ENCODE results near the gene ARHGAP28. TPM values are rescaled to one million over a fixed set of nuclear protein-coding genes. Genes with fewer than 3 reads are reported as not detected.

ARHGAP28 gene
- total and polyA plus RNA-seq, 11 donors = 0.42 to 7.5 (median 1.8) TPM

DNA sequence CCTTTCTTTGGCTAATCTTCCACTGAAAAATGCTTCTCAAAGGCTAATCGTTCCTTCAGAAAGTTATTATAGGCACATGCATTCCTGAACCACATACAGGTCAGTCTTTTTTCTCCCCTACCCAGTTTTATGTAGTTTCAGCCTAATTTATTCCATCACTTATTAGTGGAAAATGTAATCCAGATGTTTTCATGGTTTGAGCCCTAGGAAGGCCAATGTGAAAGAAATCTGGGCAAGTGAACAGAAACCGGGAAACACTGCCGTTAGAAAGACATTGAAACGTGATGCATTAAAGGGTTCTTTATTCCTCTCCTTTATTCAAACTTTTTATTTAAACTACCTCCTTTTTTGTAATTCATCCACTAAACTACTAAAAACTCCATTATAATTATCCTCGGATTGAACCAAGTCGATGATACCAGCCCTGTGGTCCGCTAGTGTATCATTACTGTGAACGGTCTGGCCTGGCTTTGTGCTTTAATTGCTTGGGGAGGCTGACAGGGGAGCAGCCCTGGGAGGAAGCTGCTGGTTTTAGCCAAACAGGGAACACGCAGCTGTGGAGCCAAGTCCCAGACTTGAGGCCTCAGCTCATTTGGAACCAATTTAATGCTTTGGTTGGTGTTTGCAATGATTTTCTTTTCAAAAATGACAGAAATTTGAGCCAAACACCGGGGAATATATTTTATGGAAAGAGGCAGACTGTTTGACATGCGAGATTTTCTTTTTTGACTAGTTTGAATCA, 149.2 kb downstream of the ARHGAP28 start:
- DNase-seq = peak in 1 of 5 donors; percentile 39
- no peaks in the 10 kb centered on the region for H3K9me3 ChIP-seq
- TF ChIP-seq, protein P1, sequence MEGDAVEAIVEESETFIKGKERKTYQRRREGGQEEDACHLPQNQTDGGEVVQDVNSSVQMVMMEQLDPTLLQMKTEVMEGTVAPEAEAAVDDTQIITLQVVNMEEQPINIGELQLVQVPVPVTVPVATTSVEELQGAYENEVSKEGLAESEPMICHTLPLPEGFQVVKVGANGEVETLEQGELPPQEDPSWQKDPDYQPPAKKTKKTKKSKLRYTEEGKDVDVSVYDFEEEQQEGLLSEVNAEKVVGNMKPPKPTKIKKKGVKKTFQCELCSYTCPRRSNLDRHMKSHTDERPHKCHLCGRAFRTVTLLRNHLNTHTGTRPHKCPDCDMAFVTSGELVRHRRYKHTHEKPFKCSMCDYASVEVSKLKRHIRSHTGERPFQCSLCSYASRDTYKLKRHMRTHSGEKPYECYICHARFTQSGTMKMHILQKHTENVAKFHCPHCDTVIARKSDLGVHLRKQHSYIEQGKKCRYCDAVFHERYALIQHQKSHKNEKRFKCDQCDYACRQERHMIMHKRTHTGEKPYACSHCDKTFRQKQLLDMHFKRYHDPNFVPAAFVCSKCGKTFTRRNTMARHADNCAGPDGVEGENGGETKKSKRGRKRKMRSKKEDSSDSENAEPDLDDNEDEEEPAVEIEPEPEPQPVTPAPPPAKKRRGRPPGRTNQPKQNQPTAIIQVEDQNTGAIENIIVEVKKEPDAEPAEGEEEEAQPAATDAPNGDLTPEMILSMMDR (IDR thresholded peaks at IDR 0.05) = no peak
- TF ChIP-seq POLR2A (IDR thresholded peaks at IDR 0.05) = no peak
- H3K27me3 ChIP-seq = no peaks in the 10 kb centered on the region
- intact Hi-C loops (cut with DNase I) = loop anchor here in 3 of 10 donors (10.0 kb wide), 3 partner anchors 154 to 254 kb away; partner anchors contain the start of gene ARHGAP28 (in 1 of the 3)
- ATAC-seq = peak in 1 of 4 donors; percentile 45
- H3K27ac ChIP-seq = no peak overlapping the region
- H3K4me3 ChIP-seq = no peak overlapping the region
- peaks cover 0 to 2% (median 0%) of the 10 kb centered on the region in 9 donors for H3K36me3 ChIP-seq
- WGBS, 4 donors = 78 to 83% (median 82%) methylated on average over 11 of the region's 11 CpGs
- peaks cover 0 to 10% (median 0%) of the 10 kb centered on the region in 12 donors for H3K4me1 ChIP-seq

DNA sequence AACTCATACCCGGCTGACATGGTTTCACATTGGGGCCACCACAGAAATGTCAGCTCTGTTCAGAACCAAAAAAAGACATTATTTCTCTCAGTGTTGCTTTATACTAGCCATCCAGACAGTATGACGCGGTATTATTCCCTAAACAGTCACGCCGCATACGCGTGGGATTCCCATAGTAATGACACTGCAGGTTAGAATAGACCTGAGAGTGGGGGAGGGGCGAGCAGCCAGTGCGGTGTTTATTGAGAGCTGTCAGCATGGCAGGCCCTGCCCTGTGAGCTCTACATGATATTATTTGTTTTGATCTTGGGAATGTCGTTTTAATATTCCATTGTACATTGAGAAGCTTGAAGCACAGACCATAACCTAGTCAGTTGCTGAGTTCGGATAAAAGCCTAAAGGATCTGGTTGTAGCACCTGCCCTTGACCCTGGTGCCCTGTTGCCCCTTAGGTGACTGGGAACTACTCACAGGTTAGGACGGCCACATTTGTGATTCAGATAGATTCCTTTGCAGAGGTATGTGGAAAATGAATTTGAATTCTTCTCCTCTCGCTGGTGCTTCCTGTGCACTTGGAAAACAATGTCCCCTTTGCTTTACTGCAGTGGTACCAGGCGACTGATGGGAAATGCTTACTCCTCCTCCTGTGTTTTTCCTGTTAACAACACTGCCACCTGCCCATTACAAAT, 150.1 kb downstream of the ARHGAP28 start:
- DNase-seq (no peak), ATAC-seq (no peak)
- H3K27me3 ChIP-seq = no peaks in the 10 kb centered on the region
- H3K27ac ChIP-seq = no peak overlapping the region
- peaks cover 0 to 10% (median 0%) of the 10 kb centered on the region in 12 donors for H3K4me1 ChIP-seq
- intact Hi-C loops (cut with DNase I) = loop anchor here in 9 of 10 donors (5.0 to 10.0 kb wide), 9 partner anchors 135 to 1805 kb away; partner anchors contain the start of gene ARHGAP28 (in 6 of the 9)
- no peak for TF ChIP-seq POLR2A (IDR thresholded peaks at IDR 0.05)
- TF ChIP-seq, protein P1 (IDR thresholded peaks at IDR 0.05) = no peak
- H3K4me3 ChIP-seq = no peak overlapping the region
- WGBS, 4 donors = 81 to 85% (median 85%) methylated on average over 14 of the region's 14 CpGs
- H3K36me3 ChIP-seq = no peaks in the 10 kb centered on the region
- H3K9me3 ChIP-seq = no peaks in the 10 kb centered on the region

DNA sequence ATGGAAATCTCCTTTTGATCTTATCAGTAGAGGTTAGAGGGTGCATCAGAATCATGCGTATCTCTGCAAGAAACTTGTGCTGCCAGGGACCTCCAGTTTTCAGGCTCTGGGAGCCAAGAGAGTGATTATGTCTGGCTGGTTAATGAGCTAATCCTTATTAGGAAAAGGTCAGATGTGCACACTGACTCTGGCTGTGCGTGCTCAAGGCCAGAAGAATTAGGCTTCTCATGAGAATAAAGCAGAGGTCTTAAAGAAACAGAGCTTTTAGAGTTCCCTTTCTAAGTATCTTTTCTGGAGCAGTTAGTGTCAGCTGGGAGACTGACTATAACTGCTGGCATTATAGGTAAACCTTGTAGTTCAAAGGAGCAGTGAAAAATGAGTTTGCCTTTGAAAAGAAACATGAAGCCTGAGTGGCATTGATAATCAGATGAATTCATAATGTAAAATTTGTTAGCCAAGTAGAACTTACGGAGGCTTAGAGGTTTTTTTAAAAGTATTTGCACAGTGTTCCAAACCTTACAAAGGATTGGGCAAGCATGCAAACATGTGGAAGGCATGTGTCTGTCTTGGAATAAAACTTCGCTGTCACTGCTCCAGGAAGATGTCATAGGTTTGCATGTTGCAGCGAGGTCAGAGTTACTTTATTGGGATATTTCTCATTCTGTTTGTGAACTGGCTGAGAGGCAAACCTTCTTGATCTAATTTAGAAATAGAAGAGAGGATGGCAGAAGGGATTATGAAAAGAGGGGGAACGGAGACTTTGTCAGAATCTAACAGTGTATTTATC, 151.7 kb downstream of the ARHGAP28 start:
- WGBS, 4 donors = 61 to 70% (median 66%) methylated on average over 6 of the region's 6 CpGs

More for the DNA sequence above, 151.7 kb downstream of the ARHGAP28 start:
- peak overlapping the region in 1 of 12 donors; percentile 21 for H3K27ac ChIP-seq
- intact Hi-C loops (cut with DNase I) = loop anchor here in 8 of 10 donors (5.0 to 10.0 kb wide), 7 partner anchors 136 to 1806 kb away; partner anchors contain the start of gene ARHGAP28 (in 5 of the 8)
- DNase-seq (no peak), ATAC-seq (peak in 3 of 4 donors; percentile 29 to 61 (median 48))
- H3K9me3 ChIP-seq = no peaks in the 10 kb centered on the region
- H3K36me3 ChIP-seq = no peaks in the 10 kb centered on the region
- no peaks in the 10 kb centered on the region for H3K27me3 ChIP-seq
- peaks cover 0 to 10% (median 0%) of the 10 kb centered on the region in 12 donors for H3K4me1 ChIP-seq
- TF ChIP-seq, protein P1 (IDR thresholded peaks at IDR 0.05) = no peak
- TF ChIP-seq POLR2A (IDR thresholded peaks at IDR 0.05) = no peak
- no peak overlapping the region for H3K4me3 ChIP-seq
